ENCODE measurements around the gene ZBTB16.

- TF ChIP-seq POLR2A (IDR thresholded peaks at IDR 0.05) (no peak), CTCF (IDR thresholded peaks at IDR 0.05) (no peak)
Observed at GRCh38 chr11:114274637-114275036, 215.1 kb downstream of the ZBTB16 start.

Data from esophagus squamous epithelium (tissue), 4 donors.